GM12874 (cell line): ENCODE measurements around the gene SIK2.

Experiments
- TF ChIP-seq, protein P1 (sequence below): IDR thresholded peaks from 2 replicates; pipeline ENCODE4 v1.5.1; 2011; ENCODE audit warnings: low read depth, mild to moderate bottlenecking, control low read depth, low read length, moderate library complexity; ENCODE audit not compliant: insufficient read depth

SIK2 gene

GRCh38 chr11:111676878-111677585 lies 74.8 kb downstream of the SIK2 start:
- TF ChIP-seq, protein P1, sequence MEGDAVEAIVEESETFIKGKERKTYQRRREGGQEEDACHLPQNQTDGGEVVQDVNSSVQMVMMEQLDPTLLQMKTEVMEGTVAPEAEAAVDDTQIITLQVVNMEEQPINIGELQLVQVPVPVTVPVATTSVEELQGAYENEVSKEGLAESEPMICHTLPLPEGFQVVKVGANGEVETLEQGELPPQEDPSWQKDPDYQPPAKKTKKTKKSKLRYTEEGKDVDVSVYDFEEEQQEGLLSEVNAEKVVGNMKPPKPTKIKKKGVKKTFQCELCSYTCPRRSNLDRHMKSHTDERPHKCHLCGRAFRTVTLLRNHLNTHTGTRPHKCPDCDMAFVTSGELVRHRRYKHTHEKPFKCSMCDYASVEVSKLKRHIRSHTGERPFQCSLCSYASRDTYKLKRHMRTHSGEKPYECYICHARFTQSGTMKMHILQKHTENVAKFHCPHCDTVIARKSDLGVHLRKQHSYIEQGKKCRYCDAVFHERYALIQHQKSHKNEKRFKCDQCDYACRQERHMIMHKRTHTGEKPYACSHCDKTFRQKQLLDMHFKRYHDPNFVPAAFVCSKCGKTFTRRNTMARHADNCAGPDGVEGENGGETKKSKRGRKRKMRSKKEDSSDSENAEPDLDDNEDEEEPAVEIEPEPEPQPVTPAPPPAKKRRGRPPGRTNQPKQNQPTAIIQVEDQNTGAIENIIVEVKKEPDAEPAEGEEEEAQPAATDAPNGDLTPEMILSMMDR: no peak

DNA sequence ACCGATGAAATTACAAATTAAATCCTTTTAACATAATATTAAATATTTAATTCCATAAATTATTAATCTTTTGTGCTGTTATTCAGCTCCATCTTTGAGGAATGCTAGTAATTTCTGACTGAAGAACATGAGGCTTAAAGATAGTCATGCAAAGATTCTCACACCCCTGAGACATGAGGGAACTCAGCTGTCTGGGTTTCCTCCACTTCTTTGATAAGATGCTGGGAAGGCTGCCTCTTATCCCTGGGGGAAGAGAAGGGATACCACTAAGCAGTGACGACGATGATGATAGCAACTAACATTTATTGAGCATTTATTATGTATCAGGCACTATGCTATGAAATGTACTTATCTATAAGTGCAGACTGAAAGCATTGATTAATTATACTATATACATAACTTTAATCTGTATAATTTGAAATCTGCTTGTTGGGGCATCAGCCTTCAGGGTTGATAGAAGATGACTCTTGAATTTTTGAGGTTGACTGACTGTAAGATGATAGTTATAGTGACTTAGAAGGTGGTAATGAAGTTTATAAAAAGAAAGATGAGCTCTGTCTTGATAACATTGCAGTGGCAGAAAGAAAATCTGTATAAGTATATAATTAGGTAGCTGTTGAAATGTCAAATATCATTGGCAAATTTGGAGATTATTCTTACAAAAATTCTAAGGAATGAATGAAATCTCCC lies 78.4 kb downstream of the SIK2 start:
- TF ChIP-seq, protein P1: no peak

DNA sequence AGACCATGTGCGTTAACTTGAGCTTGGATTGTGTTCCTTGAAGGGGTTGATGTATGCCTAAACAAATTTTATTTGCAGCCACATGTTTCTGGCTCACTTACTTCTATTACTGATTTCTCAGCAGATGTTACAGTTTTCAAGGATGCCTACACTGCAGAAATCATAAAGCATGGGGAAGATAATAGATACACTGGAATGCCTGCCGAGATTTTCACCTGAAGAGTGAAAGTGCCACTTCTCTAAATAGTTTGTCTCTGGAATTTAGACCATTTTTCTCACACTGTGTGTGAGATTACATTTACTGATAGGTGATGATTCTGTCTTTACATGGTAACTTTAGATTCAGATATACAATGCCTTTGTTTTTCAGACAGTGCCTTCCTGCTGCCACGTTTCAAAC lies 81.6 kb downstream of the SIK2 start:
- TF ChIP-seq, protein P1: no peak

DNA sequence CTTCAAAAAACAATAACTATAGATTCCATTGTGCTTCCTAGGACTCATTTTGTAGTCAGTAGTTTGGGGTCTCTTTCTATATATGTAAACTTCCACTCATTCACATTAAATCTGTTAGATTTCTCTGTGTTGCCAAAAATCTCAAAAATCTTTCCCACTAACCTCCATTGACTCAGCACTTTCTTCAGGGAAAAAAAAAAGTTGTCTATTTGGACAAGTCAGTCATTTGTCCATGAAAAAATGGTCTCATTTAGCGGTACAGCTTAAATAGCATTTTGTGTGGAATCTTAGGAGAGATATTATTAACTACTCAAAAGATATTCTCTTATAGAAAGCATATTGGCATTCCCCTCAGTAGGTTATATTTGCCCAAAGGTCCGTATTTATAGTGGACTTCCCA lies 82.0 kb downstream of the SIK2 start:
- TF ChIP-seq, protein P1: no peak

DNA sequence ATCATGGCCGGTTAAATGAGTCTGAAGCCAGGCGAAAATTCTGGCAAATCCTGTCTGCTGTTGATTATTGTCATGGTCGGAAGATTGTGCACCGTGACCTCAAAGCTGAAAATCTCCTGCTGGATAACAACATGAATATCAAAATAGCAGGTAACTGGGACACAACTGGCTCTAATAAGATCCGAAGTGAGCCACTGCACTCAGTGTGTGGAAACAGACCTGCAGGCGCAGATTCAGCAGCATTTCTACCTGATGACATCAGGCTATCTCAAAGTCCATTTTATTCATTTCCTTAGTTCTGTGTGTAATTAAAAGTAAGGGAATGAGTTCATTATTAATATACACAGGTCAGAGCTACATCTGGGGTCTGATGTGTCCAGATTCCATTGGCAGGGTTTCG lies 85.8 kb downstream of the SIK2 start:
- TF ChIP-seq, protein P1: no peak

GRCh38 chr11:111691176-111691575 lies 88.9 kb downstream of the SIK2 start:
- TF ChIP-seq, protein P1: no peak

- TF ChIP-seq, protein P1: no peak
Measured at GRCh38 chr11:111691741-111692140, 89.5 kb downstream of the SIK2 start.
